Fibroblast of villous mesenchyme (primary cell): ENCODE measurements around the gene DCAF8. TPM values are rescaled to one million over a fixed set of nuclear protein-coding genes. Genes with fewer than 3 reads are reported as not detected.

ENCODE experiments used
- DNase-seq: peaks from one replicate; pipeline ENCODE4 v3.0.0-alpha.2; 2010; ENCODE audit warnings: low read depth
- H3K4me3 ChIP-seq: 2 replicates; pipeline ENCODE4 v1.5.1; 2011; ENCODE audit warnings: low read depth, mild to moderate bottlenecking, low read length
- CTCF ChIP-seq: IDR thresholded peaks from 2 replicates; pipeline ENCODE4 v1.5.1; 2012; ENCODE audit warnings: low read depth, mild to moderate bottlenecking, low read length; ENCODE audit not compliant: insufficient read depth
- total RNA-seq: library from RNA; depleted of rRNA; stranded (reverse); fragments of >200 nt; gene quantifications from 2 replicates; pipeline ENCODE4 v1.2.3, GENCODE V29; 2012

DCAF8 gene
- total RNA-seq, 1 donor: 75.1 TPM

GRCh38 chr1:160171980-160172379, 90.4 kb downstream of the DCAF8 start:
- no peak for TF ChIP-seq CTCF
- no peak for DNase-seq
- no peak overlapping the region for H3K4me3 ChIP-seq

GRCh38 chr1:160171354-160171753, 91.0 kb downstream of the DCAF8 start:
- no peak for DNase-seq
- TF ChIP-seq CTCF: no peak
- no peak overlapping the region for H3K4me3 ChIP-seq

GRCh38 chr1:160169553-160170399, 92.6 kb downstream of the DCAF8 start:
- H3K4me3 ChIP-seq: no peak overlapping the region
- no peak for DNase-seq
- no peak for TF ChIP-seq CTCF

GRCh38 chr1:160168609-160169369, 93.6 kb downstream of the DCAF8 start:
- DNase-seq: no peak
- no peak for TF ChIP-seq CTCF
- H3K4me3 ChIP-seq: no peak overlapping the region

GRCh38 chr1:160168016-160168415, 94.3 kb downstream of the DCAF8 start:
- DNase-seq: no peak
- H3K4me3 ChIP-seq: no peak overlapping the region
- TF ChIP-seq CTCF: no peak

GRCh38 chr1:160167580-160167979, 94.8 kb downstream of the DCAF8 start:
- DNase-seq: no peak
- no peak overlapping the region for H3K4me3 ChIP-seq
- no peak for TF ChIP-seq CTCF
